C4-2B (cell line): ENCODE results near the gene TTLL13.

ENCODE experiments used
- ZFX ChIP-seq: fragments of 450-650 bp; IDR thresholded peaks from 2 replicates; pipeline ENCODE4 v1.6.1; 2017
- TF ChIP-seq, protein P1 (sequence below): fragments of 450-650 bp; conservative IDR thresholded peaks from 2 replicates; pipeline ENCODE4 v1.5.1; 2017; ENCODE audit warnings: mild to moderate bottlenecking

DNA sequence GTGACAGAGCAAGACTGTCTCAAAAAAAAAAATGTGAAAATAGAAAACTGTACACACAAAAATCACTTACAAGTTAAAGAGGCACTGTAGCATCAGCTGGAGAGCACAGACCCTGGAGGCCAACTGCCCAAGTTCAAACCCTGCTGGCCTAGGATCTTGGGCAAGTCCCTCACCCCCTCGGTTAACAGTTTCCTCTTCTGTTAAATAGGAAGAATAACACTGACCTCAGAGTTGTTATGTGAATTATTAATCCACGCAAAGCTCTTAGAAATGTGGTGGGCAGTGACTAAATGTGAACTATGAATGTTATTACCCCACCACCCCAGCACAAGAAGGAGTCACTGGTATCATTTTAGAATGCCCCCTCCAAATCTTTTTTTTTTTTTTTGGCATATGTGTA, 26.8 kb upstream of the TTLL13 start:
- TF ChIP-seq, protein P1, sequence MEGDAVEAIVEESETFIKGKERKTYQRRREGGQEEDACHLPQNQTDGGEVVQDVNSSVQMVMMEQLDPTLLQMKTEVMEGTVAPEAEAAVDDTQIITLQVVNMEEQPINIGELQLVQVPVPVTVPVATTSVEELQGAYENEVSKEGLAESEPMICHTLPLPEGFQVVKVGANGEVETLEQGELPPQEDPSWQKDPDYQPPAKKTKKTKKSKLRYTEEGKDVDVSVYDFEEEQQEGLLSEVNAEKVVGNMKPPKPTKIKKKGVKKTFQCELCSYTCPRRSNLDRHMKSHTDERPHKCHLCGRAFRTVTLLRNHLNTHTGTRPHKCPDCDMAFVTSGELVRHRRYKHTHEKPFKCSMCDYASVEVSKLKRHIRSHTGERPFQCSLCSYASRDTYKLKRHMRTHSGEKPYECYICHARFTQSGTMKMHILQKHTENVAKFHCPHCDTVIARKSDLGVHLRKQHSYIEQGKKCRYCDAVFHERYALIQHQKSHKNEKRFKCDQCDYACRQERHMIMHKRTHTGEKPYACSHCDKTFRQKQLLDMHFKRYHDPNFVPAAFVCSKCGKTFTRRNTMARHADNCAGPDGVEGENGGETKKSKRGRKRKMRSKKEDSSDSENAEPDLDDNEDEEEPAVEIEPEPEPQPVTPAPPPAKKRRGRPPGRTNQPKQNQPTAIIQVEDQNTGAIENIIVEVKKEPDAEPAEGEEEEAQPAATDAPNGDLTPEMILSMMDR = no peak
- TF ChIP-seq ZFX = no peak
